ENCODE results near the gene PRKCE.

GRCh38 chr2:45612731-45613130 lies 38.7 kb upstream of the PRKCE start:
- no peak for TF ChIP-seq CTCF (IDR thresholded peaks at IDR 0.05)
- TF ChIP-seq SIN3A (IDR thresholded peaks at IDR 0.05; ENCODE audit: borderline replicate concordance, insufficient read depth, low read depth, low read length), result no peak
- TF ChIP-seq POLR2AphosphoS5 (IDR thresholded peaks at IDR 0.05; ENCODE audit: low read depth, low read length), result no peak
- TF ChIP-seq REST (IDR thresholded peaks at IDR 0.05; ENCODE audit: insufficient read depth in 1 of 2, low read depth in 2 of 2, low read length in 1 of 2), result no peak
- no peak for TF ChIP-seq TCF7L2 (IDR thresholded peaks at IDR 0.05; ENCODE audit: low read depth, low read length)
